B cell (primary cell): ENCODE data around the gene MORF4L1. TPM values are rescaled to one million over a fixed set of nuclear protein-coding genes. Genes with fewer than 3 reads are reported as not detected.

Source experiments
- ATAC-seq: fragments of 200-7000 bp; cut with Tn5 transposase; one replicate; pipeline ENCODE4 v1.10.0; 2021; ENCODE audit warnings: low read depth, mild to moderate bottlenecking, moderate number of reproducible peaks, moderate library complexity
- CTCF ChIA-PET: fragments of 350-600 bp; sonication (Branson Sonifier 250); formaldehyde crosslinking; loops from one replicate; lab custom pipeline; 2021; ENCODE audit warnings: antibody characterized with exemption, inconsistent platforms; lab: Charles Lee
- POLR2A ChIA-PET: fragments of 350-600 bp; sonication (Branson Sonifier 250); formaldehyde crosslinking; loops from one replicate; lab custom pipeline; 2021; ENCODE audit warnings: antibody characterized with exemption; lab: Charles Lee
- DNase-seq: peaks from one replicate; pipeline ENCODE4 v3.0.0; 2013
- H2AFZ ChIP-seq: 2 replicates; pipeline ENCODE4 v1.6.1; 2012; ENCODE audit warnings: mild to moderate bottlenecking, low read depth, low read length; ENCODE audit not compliant: insufficient read depth, poor library complexity, severe bottlenecking
- H3K27ac ChIP-seq, 2 donors: 1 replicate in 1 of 2; 2 replicates in 1 of 2; pipeline ENCODE4 v1.5.1; 2012 to 2013; ENCODE audit warnings: low read length in 2 of 2, mild to moderate bottlenecking in 2 of 2, moderate library complexity in 1 of 2
- H3K27me3 ChIP-seq, 4 experiments: fragments of 200-600 bp in 1 of 4; sonication (generic) in 1 of 4; replicated peaks in 1 of 4; 1 replicate in 2 of 4; 2 replicates in 2 of 4; pipeline versions ENCODE4 v1.6.1 to v1.7.0; 2013 to 2016; ENCODE audit warnings: low read length in 3 of 4, mild to moderate bottlenecking in 2 of 4, mixed read lengths in 1 of 4, moderate library complexity in 1 of 4; ENCODE audit not compliant: insufficient read depth in 4 of 4, control insufficient read depth in 3 of 4; ENCODE audit errors: control extremely low read depth in 1 of 4
- H3K36me3 ChIP-seq, 2 experiments: replicated peaks in 1 of 2; 1 replicate in 1 of 2; 2 replicates in 1 of 2; pipeline versions ENCODE4 v1.6.1 to v1.7.1; 2013; ENCODE audit warnings: low read length in 1 of 2; ENCODE audit not compliant: insufficient read depth in 2 of 2, control insufficient read depth in 1 of 2; ENCODE audit errors: control extremely low read depth in 1 of 2, extremely low read depth in 1 of 2
- H3K4me1 ChIP-seq, 2 donors: fragments of 200-600 bp in 1 of 2; sonication (generic) in 1 of 2; 1 replicate in 1 of 2; 2 replicates in 1 of 2; pipeline versions ENCODE4 v1.5.1 to v1.6.1; 2013 to 2017; ENCODE audit warnings: low read length in 2 of 2; ENCODE audit not compliant: control insufficient read depth in 2 of 2, insufficient read depth in 2 of 2
- H3K4me2 ChIP-seq: replicated peaks from 2 replicates; pipeline ENCODE3; 2012; ENCODE audit warnings: mild to moderate bottlenecking, low read depth, low read length; ENCODE audit not compliant: poor library complexity, severe bottlenecking
- H3K4me3 ChIP-seq, 5 experiments: fragments of 200-600 bp in 1 of 5; sonication (generic) in 1 of 5; 1 replicate in 3 of 5; 2 replicates in 2 of 5; pipeline versions ENCODE4 v1.5.1 to v1.7.0; 2011 to 2016; ENCODE audit warnings: low read length in 4 of 5, mild to moderate bottlenecking in 4 of 5, low read depth in 2 of 5, control low read depth in 1 of 5, moderate library complexity in 1 of 5; ENCODE audit not compliant: insufficient read depth in 1 of 5; ENCODE audit errors: control extremely low read depth in 1 of 5, extremely low read depth in 1 of 5
- H3K79me2 ChIP-seq: fragments of 200-600 bp; sonication (generic); one replicate; pipeline ENCODE4 v1.6.0; 2016; ENCODE audit warnings: low read length; ENCODE audit not compliant: control insufficient read depth, insufficient read depth
- H3K9ac ChIP-seq: fragments of 200-600 bp; sonication (generic); 2 replicates; pipeline ENCODE4 v1.6.1; 2017; ENCODE audit warnings: mild to moderate bottlenecking, low read length, moderate library complexity
- H3K9me3 ChIP-seq, 3 donors: one replicate each; pipeline versions ENCODE4 v1.6.1 to v1.7.1; 2013; ENCODE audit warnings: low read length in 2 of 3; ENCODE audit not compliant: control insufficient read depth in 2 of 3, insufficient read depth in 1 of 3; ENCODE audit errors: control extremely low read depth in 1 of 3
- H4K20me1 ChIP-seq: 2 replicates; pipeline ENCODE4 v1.6.0; 2012; ENCODE audit warnings: mild to moderate bottlenecking, low read length; ENCODE audit not compliant: insufficient read depth, control insufficient read depth, poor library complexity, severe bottlenecking
- H3K27ac Mint-ChIP-seq: one replicate; pipeline ENCODE4 v1.8.0; 2021; ENCODE audit warnings: mixed read lengths
- H3K27me3 Mint-ChIP-seq: one replicate; pipeline ENCODE4 v1.8.0; 2021; ENCODE audit warnings: mixed read lengths
- H3K4me1 Mint-ChIP-seq: one replicate; pipeline ENCODE4 v1.8.0; 2021; ENCODE audit warnings: mixed read lengths
- H3K4me3 Mint-ChIP-seq: one replicate; pipeline ENCODE4 v1.8.0; 2021; ENCODE audit warnings: mixed read lengths
- H3K9me3 Mint-ChIP-seq: one replicate; pipeline ENCODE4 v1.8.0; 2022; ENCODE audit warnings: mixed read lengths; ENCODE audit not compliant: insufficient read depth
- CTCF ChIP-seq: fragments of 200-600 bp; IDR thresholded peaks from one replicate; pipeline ENCODE4 v1.8.0; 2022; ENCODE audit warnings: antibody characterized with exemption, mild to moderate bottlenecking
- EZH2 ChIP-seq: IDR thresholded peaks from 2 replicates; pipeline ENCODE4 v1.6.1; 2012; ENCODE audit warnings: borderline replicate concordance, low read depth, mild to moderate bottlenecking, moderate library complexity, low read length; ENCODE audit not compliant: insufficient read depth, poor library complexity, severe bottlenecking
- WGBS: methylation state at CpG from one replicate; pipeline ENCODE4 v1.1.5; 2013; ENCODE audit warnings: missing lambda C conversion rate; ENCODE audit not compliant: insufficient coverage; 5-methylcytosine and 5-hydroxymethylcytosine counted together
- intact Hi-C: fragments of 100-400 bp; cut with micrococcal nuclease; formaldehyde crosslinking; loops from one replicate; pipeline ENCODE4 v1.10.0; 2022
- polyA plus RNA-seq: library from polyadenylated mRNA; depleted of rRNA; stranded (reverse); fragments of >200 nt; gene quantifications from 2 replicates; pipeline ENCODE4 v1.2.3, GENCODE V29; 2012
- total RNA-seq, 2 donors: library from RNA; stranded (reverse); fragments of 120-200 nt in 1 of 2; gene quantifications; 1 replicate in 1 of 2; 2 replicates in 1 of 2; pipeline versions ENCODE4 v1.2.3 to v1.2.4, GENCODE V29; 2013 to 2022

Gene MORF4L1
- total and polyA plus RNA-seq, 2 donors (not counting 1 experiment from before 2014, with no cell fraction given) = 79.0 to 242 TPM

GRCh38 chr15:78840661-78841375 lies 31.9 kb upstream of the MORF4L1 start:
- ATAC-seq = peak; percentile 68
- Histone ChIP-seq H3K27ac (no peak overlapping the region), H3K4me1 (peaks cover 0 to 10% of the 10 kb centered on the region in 2 donors), H3K9ac (no peak overlapping the region), H4K20me1 (no peaks in the 10 kb centered on the region), H3K79me2 (no peaks in the 10 kb centered on the region), H3K27me3 (no peaks in the 10 kb centered on the region), H2AFZ (no peak overlapping the region), H3K36me3 (no peaks in the 10 kb centered on the region), H3K4me3 (no peak overlapping the region), H3K4me2 (no peak overlapping the region), H3K9me3 (no peaks in the 10 kb centered on the region)
- intact Hi-C loops = no loop called here
- Mint-ChIP-seq H3K9me3 (no peaks in the 10 kb centered on the region), H3K27me3 (peaks cover 5% of the 10 kb centered on the region), H3K4me1 (peaks cover 10% of the 10 kb centered on the region), H3K4me3 (no peak overlapping the region), H3K27ac (peak overlapping the region; percentile 17)
- peak; percentile 19 for DNase-seq
- ChIA-PET POLR2A (no interaction called here), CTCF (interaction anchor here (1.2 kb wide), 1 partner anchor 29 kb away, joined by 4 read pairs; the partner anchor contains the start of gene ADAMTS7)
- 82% methylated on average over 5 of the region's 7 CpGs for WGBS
- TF ChIP-seq CTCF (no peak), EZH2 (no peak)

GRCh38 chr15:78841376-78841706 lies 31.3 kb upstream of the MORF4L1 start:
- Histone ChIP-seq H3K9me3 (no peaks in the 10 kb centered on the region), H3K79me2 (no peaks in the 10 kb centered on the region), H3K27me3 (no peaks in the 10 kb centered on the region), H3K27ac (no peak overlapping the region), H3K4me3 (no peak overlapping the region), H4K20me1 (no peaks in the 10 kb centered on the region), H3K4me1 (peaks cover 0 to 10% of the 10 kb centered on the region in 2 donors), H3K9ac (no peak overlapping the region), H3K4me2 (no peak overlapping the region), H3K36me3 (no peaks in the 10 kb centered on the region), H2AFZ (no peak overlapping the region)
- intact Hi-C loops = no loop called here
- H3K9me3 Mint-ChIP-seq = no peaks in the 10 kb centered on the region
- no peak overlapping the region for H3K4me3 Mint-ChIP-seq
- peaks cover 10% of the 10 kb centered on the region for H3K4me1 Mint-ChIP-seq
- ChIA-PET POLR2A (no interaction called here), CTCF (interaction anchor here (1.2 kb wide), 1 partner anchor 29 kb away, joined by 4 read pairs; the partner anchor contains the start of gene ADAMTS7)
- no peak for TF ChIP-seq CTCF
- no peak for TF ChIP-seq EZH2
- DNase-seq = no peak
- H3K27ac Mint-ChIP-seq = no peak overlapping the region
- H3K27me3 Mint-ChIP-seq = no peaks in the 10 kb centered on the region
- no peak for ATAC-seq
- WGBS = no CpG with 5 or more reads among the region's 3 CpGs
